Prostate gland (tissue), 2 donors: ENCODE results near the gene TMC1. TPM values are rescaled to one million over a fixed set of nuclear protein-coding genes. Genes with fewer than 3 reads are reported as not detected.
"Not testable (repeated sequence)": the region's sequence is repeated elsewhere in the genome, so short reads cannot be mapped to it uniquely, and the experiment has no call there.

ENCODE experiments used
- DNase-seq: peaks from one replicate; pipeline ENCODE4 v3.0.0-alpha.2; 2019; ENCODE audit warnings: low spot score
- H3K27ac ChIP-seq, 2 donors: fragments of 200-600 bp; sonication (generic); 2 replicates each; pipeline ENCODE4 v1.5.1; 2017 to 2019
- H3K27me3 ChIP-seq: fragments of 200-600 bp; sonication (generic); replicated peaks from 2 replicates; pipeline ENCODE4 v1.5.1; 2019; ENCODE audit not compliant: insufficient read depth
- H3K36me3 ChIP-seq, 2 donors: fragments of 200-600 bp; sonication (generic); 1 replicate in 1 of 2; 2 replicates in 1 of 2; pipeline versions ENCODE4 v1.5.1 to v1.8.1; 2017 to 2019
- H3K4me1 ChIP-seq: fragments of 200-600 bp; sonication (generic); replicated peaks from 2 replicates; pipeline ENCODE4 v1.5.1; 2019
- H3K4me3 ChIP-seq, 2 donors: fragments of 200-600 bp; sonication (generic); 2 replicates each; pipeline ENCODE4 v1.5.1; 2017 to 2019
- H3K9me3 ChIP-seq: fragments of 200-600 bp; sonication (generic); 2 replicates; pipeline ENCODE4 v1.5.1; 2017
- POLR2A ChIP-seq: fragments of 450-650 bp; IDR thresholded peaks from one replicate; pipeline ENCODE4 v1.6.1; 2016; ENCODE audit warnings: antibody characterized with exemption, mild to moderate bottlenecking
- POLR2AphosphoS5 ChIP-seq: sonication (generic); formaldehyde crosslinking; IDR thresholded peaks from one replicate; pipeline ENCODE4 v1.6.1; 2017; ENCODE audit warnings: antibody characterized with exemption
- WGBS: methylation state at CpG from one replicate; pipeline ENCODE4 v1.1.5; 2018; 5-methylcytosine and 5-hydroxymethylcytosine counted together
- intact Hi-C: fragments of 100-400 bp; cut with DNase I; formaldehyde crosslinking; loops from one replicate; pipeline ENCODE4 v1.14.2; 2022
- total RNA-seq, 2 donors: library from RNA; depleted of rRNA; stranded (reverse); fragments of >200 nt; gene quantifications; one replicate each; pipeline ENCODE4 v1.1.0, GENCODE V29; 2016
- TF ChIP-seq, protein P1 (sequence below), 4 experiments: fragments of 200-600 bp in 2 of 4; fragments of 450-650 bp in 2 of 4; sonication (generic) in 2 of 4; IDR thresholded peaks; 1 replicate in 3 of 4; 2 replicates in 1 of 4; pipeline ENCODE4 v1.5.1; 2016 to 2019; ENCODE audit warnings: antibody characterized with exemption in 4 of 4, mild to moderate bottlenecking in 2 of 4, moderate library complexity in 2 of 4

TMC1 gene
- total RNA-seq, 2 donors from 2014 or later: 3.0 to 5.3 TPM

DNA sequence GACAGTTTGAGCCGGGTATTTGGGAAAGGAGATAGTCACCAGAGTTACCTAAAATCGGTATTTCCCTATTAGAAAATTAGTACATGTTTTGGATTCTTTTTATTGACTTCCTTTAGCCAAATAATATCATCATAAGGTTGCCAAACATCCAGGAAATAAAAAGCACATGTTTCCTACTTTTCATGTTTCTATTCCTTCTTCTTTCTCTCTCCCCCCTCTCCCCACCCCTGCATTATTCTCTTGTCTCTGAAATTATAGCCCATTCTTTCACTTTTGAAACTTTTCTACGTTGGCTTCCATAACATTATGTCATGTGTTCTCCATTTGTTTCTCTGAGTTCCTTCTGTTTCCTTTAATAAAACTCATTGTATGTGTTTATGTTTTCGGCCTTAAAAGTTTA, 269.6 kb downstream of the TMC1 start:
- no peaks in the 10 kb centered on the region for H3K9me3 ChIP-seq
- H3K4me1 ChIP-seq: no peaks in the 10 kb centered on the region
- WGBS: 81% methylated on average over 4 of the region's 4 CpGs
- H3K27ac ChIP-seq: no peak overlapping the region
- H3K4me3 ChIP-seq: no peak overlapping the region
- DNase-seq: no peak
- no peaks in the 10 kb centered on the region for H3K27me3 ChIP-seq
- intact Hi-C loops: no loop called here
- TF ChIP-seq POLR2A: no peak
- TF ChIP-seq POLR2AphosphoS5: no peak
- TF ChIP-seq, protein P1, sequence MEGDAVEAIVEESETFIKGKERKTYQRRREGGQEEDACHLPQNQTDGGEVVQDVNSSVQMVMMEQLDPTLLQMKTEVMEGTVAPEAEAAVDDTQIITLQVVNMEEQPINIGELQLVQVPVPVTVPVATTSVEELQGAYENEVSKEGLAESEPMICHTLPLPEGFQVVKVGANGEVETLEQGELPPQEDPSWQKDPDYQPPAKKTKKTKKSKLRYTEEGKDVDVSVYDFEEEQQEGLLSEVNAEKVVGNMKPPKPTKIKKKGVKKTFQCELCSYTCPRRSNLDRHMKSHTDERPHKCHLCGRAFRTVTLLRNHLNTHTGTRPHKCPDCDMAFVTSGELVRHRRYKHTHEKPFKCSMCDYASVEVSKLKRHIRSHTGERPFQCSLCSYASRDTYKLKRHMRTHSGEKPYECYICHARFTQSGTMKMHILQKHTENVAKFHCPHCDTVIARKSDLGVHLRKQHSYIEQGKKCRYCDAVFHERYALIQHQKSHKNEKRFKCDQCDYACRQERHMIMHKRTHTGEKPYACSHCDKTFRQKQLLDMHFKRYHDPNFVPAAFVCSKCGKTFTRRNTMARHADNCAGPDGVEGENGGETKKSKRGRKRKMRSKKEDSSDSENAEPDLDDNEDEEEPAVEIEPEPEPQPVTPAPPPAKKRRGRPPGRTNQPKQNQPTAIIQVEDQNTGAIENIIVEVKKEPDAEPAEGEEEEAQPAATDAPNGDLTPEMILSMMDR (IDR thresholded peaks at IDR 0.05): no peak
- no peaks in the 10 kb centered on the region for H3K36me3 ChIP-seq

DNA sequence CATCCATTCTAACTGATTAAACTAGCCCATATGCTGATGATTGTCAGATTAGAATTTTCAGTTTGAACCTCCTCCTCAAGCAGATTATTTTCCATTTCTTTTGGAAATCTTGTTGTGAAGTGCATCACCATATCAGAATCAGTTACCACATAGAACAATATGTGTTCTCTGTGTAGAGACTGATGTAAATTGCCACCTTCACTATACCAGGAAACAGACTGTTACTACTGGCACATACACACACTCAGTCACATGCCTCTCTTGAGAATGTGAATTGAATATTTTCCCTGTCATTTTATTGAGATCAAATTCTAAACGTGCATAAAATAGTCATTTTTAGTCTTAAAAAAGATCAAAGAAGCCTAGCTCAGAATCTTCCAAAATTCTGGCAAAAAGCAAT, 270.0 kb downstream of the TMC1 start:
- intact Hi-C loops: no loop called here
- WGBS: 55% methylated on average over 1 of the region's 1 CpG
- H3K27ac ChIP-seq: no peak overlapping the region
- TF ChIP-seq, protein P1 (IDR thresholded peaks at IDR 0.05): no peak
- TF ChIP-seq POLR2AphosphoS5 (no peak), POLR2A (no peak)
- no peaks in the 10 kb centered on the region for H3K27me3 ChIP-seq
- H3K4me3 ChIP-seq: no peak overlapping the region
- no peak for DNase-seq
- H3K9me3 ChIP-seq: no peaks in the 10 kb centered on the region
- no peaks in the 10 kb centered on the region for H3K4me1 ChIP-seq
- H3K36me3 ChIP-seq: no peaks in the 10 kb centered on the region

DNA sequence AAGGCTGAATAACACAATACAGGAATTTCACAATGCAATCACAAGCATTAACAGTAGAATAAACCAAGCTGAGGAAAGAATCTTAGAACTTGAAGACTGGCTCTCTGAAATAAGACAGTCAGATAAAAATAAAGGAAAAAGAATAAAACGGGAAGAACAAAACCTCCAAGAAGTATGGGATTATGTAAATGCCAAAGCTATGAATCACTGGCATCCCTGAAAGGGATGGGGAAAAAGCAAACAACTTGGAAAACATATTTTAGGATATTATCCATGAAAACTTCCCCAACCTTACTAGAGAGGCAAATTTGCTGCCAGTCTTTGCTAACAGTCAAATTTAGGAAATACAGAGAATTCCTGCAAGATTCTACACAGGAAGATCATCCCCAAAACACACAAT, 273.5 kb downstream of the TMC1 start:
- H3K4me1 ChIP-seq: no peaks in the 10 kb centered on the region
- intact Hi-C loops: no loop called here
- no peak overlapping the region for H3K4me3 ChIP-seq
- no peaks in the 10 kb centered on the region for H3K36me3 ChIP-seq
- WGBS: 76% methylated on average over 1 of the region's 1 CpG
- TF ChIP-seq POLR2A: no peak
- TF ChIP-seq POLR2AphosphoS5: no peak
- TF ChIP-seq, protein P1 (IDR thresholded peaks at IDR 0.05): no peak
- H3K27ac ChIP-seq: no peak overlapping the region
- no peaks in the 10 kb centered on the region for H3K27me3 ChIP-seq
- no peaks in the 10 kb centered on the region for H3K9me3 ChIP-seq
- no peak for DNase-seq

DNA sequence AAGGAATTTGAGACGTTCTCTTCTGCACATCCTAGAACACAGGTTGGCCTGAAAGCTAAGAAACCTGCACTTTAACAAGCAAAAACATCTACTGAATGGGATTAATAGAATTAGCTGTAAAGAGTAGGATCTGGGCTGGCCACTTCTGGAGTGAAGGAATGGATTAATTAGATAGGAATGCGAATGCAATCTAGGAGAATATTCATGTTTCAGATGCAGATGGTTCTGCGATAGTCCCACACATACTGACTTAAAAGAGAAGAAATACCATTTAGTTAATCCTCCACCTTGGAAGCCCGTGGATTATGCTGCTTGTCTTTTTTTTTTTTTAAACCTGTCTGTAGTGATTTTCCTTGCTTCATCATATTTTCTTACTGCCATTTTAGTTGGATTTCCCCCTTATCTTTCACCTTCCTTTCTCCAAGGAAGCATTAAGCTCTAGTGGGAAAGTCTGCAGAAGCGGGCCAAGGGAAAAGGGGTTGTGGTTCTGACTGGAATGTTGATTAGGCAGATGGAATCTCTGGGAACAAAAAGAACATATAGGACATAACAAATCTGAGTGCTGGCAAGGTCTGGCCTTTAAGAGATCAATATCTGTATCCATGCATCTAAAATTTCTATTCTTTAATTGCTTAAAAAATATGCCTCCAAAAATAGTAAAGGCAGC, 279.1 kb downstream of the TMC1 start:
- no peaks in the 10 kb centered on the region for H3K9me3 ChIP-seq
- no peaks in the 10 kb centered on the region for H3K36me3 ChIP-seq
- WGBS: 72% methylated on average over 5 of the region's 5 CpGs
- H3K27ac ChIP-seq: no peak overlapping the region
- no peak for TF ChIP-seq POLR2AphosphoS5
- no peak for TF ChIP-seq POLR2A
- TF ChIP-seq, protein P1 (IDR thresholded peaks at IDR 0.05): no peak
- intact Hi-C loops: no loop called here
- H3K4me3 ChIP-seq: no peak overlapping the region
- no peaks in the 10 kb centered on the region for H3K27me3 ChIP-seq
- H3K4me1 ChIP-seq: no peaks in the 10 kb centered on the region
- no peak for DNase-seq

DNA sequence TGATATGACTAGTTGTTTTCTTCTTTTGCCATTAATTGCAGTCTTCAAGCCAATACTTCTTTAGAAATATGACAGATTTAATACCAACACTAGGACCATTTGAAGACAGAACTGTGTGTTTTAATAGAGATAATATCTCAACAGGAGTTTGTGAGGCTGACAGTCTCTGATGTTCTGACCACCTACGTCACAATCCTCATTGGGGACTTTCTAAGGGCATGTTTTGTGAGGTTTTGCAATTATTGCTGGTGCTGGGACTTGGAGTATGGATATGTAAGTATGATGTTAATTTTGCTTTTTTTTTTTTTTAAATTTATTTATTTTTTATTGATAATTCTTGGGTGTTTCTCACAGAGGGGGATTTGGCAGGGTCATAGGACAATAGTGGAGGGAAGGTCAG, 283.8 kb downstream of the TMC1 start:
- Histone ChIP-seq H3K27me3 (no peaks in the 10 kb centered on the region), H3K36me3 (no peaks in the 10 kb centered on the region), H3K9me3 (no peaks in the 10 kb centered on the region), H3K27ac (no peak overlapping the region), H3K4me3 (no peak overlapping the region), H3K4me1 (no peaks in the 10 kb centered on the region)
- TF ChIP-seq, protein P1 (IDR thresholded peaks at IDR 0.05): no peak
- TF ChIP-seq POLR2A (no peak), POLR2AphosphoS5 (no peak)
- WGBS: 47% methylated on average over 1 of the region's 1 CpG
- no peak for DNase-seq
- intact Hi-C loops: no loop called here

DNA sequence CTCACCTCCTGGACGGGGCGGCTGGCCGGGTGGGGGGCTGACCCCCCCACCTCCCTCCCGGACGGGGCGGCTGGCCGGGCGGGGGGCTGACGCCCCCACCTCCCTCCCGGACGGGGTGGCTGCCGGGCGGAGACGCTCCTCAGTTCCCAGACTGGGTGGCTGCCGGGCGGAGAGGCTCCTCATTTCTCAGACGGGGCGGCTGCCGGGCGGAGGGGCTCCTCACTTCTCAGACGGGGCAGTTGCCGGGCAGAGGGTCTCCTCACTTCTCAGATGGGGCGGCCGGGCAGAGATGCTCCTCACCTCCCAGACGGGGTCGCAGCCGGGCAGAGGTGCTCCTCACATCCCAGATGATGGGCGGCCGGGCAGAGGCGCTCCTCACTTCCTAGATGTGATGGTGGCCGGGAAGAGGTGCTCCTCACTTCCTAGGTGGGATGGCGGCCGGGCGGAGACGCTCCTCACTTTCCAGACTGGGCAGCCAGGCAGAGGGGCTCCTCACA, 285.0 kb downstream of the TMC1 start:
- H3K4me3 ChIP-seq, H3K27me3 ChIP-seq, intact Hi-C loops, DNase-seq, H3K36me3 ChIP-seq, H3K4me1 ChIP-seq, H3K27ac ChIP-seq, H3K9me3 ChIP-seq: not testable (repeated sequence)
- WGBS: 98% methylated on average over 26 of the region's 35 CpGs
